DMS 273 (cell line): ENCODE data around the gene NDUFS8.

Experiments
- DNase-seq: peaks from one replicate; lab custom pipeline; 2025; ENCODE audit not compliant: unreplicated experiment; lab: John Stamatoyannopoulos, UW

The NDUFS8 gene

DNA sequence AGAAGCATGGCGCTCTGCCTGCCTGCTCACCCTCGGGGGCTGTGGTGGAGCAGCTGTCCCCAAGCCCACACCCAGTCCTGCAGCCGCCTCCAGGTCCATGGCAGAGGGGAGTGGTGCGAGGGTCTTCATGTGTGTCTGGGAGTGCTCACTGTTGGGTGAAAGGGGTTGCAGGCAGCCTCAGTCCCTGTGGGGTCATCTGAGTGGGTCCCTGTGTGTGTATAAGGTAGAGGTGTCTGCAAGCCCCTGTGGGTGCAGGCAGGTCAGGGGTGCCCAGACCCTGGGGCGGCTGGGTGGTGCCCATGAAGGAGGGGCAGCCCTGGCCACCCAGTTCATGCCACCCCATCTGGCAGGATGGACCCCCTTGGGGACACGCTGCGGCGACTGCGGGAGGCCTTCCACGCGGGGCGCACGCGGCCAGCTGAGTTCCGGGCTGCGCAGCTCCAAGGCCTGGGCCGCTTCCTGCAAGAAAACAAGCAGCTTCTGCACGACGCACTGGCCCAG lies 15.5 kb upstream of the NDUFS8 start:
- no peak for DNase-seq

DNA sequence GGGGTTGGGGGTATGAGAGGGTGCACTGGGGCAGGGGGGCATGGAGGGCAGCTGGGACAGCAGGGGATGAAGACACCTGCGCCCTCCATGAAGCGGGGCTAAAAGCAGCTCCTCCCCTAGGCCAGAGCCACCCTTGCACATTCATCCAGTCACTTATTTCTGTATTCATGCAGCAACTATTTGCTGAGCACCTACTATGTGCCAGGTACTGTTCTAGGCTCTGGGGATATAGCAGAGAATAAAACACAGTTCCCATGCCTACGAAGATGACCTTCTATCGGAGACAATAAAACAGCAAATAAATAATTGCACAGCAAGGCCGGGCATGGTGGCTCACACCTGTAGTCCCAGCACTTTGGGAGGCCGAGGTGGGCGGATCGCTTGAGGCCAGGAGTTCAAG lies 15.0 kb upstream of the NDUFS8 start:
- DNase-seq = no peak

DNA sequence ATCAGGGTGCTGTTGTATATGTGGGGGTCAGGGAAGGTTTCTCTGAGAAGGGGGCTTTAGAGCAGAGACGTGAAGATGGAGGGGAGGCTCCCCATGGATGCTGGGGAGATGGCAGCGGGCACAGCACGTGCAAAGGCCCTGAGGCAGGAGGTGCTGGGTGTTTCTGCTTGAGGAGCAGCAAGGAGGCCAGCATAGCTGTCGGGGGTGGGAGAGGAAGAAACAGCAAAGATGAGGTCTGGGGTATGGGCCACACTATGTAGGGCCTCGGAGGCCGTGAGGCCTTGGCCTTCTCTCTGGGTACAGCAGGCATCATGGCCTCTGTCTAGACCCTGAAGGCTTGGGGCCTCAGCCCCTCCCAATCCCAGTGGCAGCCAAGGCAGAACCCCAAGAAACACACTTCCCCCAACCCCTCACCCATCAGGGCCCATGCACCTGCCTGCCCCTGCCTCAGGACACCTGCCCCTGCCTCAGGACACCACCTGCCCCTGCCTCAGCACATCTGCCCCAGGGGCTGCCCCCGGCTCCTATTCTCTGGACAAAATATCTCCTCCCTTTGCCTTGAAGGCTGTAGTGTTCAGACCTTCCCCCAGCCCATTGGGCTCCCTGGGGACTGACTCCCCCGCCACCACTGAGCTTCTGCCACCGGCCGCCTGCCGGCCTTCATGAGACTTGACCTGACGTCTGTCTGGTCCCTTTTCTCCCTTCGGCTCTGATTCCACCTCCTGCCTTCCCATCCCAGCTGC lies 14.1 kb upstream of the NDUFS8 start:
- peak; percentile 56 for DNase-seq

DNA sequence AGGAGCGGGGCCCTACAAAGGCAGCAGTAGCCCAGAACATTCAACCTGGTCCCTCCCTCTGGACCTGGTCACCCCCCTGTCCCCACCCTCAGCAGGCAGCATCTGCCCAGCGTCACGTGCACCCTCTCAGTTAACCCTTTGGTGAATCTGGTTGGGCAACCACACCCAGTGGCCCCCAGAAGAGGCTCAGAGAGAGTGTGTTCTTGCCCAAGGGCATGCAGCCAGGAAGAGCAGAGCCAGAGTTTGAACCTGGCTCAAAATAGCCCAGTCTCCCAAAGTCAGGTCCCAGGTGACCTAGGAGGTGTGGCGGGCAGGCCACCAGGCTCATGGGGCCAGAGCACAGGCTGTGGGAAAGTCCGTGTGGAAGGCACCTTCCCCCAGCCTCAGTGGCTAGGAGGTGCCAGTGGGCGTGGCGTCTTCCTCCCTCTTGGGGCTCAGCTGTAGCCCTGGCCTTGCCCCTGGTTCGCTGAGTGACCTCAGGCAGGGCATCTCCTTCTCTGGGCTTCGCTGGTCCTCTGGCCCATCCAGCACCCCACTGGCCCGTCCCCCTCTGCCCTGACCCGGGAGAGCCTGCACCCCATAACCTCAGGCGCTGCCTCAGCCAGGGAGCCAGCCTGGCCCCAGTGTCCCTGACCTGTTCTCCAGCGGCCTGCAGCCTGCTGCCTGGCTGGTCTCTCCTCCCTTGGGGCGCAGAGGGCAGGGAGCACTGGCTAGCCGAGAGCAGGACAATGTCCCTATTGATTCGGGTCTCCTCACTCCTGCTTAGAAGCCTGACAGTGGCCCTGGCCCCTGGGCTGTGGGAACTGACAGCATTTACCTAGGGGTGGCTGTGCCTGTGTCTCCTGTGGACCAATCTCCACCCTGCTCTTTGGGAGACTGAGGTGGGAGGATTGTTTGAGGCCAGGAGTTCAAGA lies 13.3 kb upstream of the NDUFS8 start:
- peak; percentile 56 for DNase-seq

DNA sequence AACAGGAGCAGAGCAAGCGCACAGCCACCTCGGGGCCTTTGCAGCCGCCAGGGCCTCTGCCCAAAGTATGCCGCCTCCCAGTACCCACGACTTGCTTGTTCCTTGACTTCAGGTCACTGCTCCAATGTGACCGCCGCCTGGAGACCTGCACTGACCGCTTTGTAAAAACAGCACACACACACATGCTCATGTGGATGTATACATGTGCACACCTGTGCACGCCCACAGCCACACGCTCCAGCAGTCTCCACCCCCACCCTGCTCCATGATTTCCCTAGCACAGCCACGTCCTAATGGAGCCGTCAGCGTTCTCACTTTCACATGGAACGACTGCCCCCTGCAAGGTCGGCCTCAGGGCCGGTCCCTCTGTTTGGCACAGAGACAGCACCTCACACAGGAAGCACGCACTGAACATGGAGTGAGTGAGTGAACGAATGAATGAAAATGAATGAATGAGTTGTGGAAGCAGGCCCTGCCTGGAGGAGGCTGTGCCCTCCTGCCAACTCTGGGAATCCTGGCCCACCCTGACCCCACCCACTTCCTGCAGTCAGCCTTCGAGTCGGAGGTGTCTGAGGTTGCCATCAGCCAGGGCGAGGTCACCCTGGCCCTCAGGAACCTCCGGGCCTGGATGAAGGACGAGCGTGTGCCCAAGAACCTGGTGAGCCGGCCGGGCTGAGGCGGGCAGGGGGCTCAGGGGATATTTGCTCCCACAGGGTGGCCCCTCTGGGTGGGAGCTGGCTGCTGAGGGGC lies 12.3 kb upstream of the NDUFS8 start:
- no peak for DNase-seq

DNA sequence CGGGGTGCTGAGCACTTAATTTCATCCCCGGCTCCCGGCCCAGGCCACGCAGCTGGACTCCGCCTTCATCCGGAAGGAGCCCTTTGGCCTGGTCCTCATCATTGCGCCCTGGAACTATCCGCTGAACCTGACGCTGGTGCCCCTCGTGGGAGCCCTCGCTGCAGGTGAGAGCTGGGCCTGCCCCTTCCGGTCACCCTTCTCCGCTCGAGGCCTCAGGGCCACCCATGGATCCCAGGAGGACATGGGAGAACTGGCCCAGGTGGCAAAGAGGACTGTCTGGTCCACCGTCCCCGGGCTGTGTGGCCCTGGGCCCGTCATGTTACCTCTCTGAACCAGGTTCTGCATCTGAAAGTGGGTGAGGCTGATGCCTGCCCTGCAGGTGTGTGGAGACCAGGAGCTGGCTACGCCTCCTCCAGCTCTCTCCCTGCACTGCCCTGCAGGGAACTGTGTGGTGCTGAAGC lies 11.7 kb upstream of the NDUFS8 start:
- DNase-seq = no peak

DNA sequence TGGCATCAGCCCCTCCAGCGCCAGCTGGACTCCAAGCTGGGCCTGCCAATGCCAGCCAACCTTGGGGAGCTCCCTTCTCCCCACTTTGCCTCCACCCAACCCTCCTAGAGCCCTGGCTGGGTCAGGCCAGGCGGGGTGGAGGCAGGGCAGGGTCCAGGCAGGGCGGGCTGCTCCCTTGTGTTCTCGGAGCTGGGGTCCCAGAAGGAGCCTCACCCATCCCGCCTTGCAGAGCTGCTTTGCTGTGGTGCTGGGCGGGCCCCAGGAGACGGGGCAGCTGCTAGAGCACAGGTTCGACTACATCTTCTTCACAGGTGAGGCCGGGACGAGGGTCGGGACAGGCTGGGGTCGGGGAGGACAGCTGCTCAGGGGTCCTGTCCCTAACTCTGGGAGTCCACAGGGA lies 11.0 kb upstream of the NDUFS8 start:
- DNase-seq = no peak

DNA sequence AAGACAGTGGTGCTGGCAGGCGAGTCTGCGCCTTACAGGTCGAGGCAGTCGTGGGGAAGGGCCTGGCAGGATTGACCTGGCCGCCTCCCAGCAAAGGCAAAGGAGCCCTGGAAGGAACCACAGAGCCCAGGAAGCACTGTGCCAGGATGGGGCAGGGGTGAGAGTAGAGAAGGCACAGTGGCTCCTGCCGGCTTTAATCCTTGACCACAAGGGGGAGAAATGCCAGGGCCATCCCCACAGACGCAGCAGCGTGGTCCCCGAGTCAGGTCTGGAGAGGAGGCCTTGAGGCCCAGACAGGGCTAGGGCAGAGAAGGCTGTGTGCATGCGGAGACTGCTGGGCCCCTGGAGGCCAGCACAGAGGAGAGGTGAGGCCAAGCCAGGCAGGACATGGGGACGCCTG lies 9.9 kb upstream of the NDUFS8 start:
- DNase-seq = peak; percentile 56

DNA sequence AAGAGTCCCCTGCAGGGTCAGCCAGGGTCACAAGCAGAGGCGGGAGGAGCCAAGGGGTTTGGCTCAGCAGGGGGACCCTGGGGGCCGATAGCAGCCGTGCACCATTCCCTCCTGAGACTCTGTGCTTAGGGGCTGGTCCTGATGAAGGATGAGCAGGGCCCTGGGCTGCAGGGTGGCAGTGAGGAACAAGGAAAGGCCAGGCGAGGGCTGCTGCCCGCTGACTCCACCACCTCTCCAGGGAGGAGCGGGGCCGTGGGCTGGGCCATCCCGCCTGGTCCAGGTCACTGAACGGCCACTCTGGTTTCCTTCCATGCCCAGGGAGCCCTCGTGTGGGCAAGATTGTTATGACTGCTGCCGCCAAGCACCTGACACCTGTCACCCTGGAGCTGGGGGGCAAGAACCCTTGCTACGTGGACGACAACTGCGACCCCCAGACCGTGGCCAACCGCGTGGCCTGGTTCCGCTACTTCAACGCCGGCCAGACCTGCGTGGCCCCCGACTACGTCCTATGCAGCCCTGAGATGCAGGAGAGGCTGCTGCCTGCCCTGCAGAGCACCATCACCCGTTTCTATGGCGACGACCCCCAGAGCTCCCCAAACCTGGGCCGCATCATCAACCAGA lies 9.2 kb upstream of the NDUFS8 start:
- DNase-seq = no peak

DNA sequence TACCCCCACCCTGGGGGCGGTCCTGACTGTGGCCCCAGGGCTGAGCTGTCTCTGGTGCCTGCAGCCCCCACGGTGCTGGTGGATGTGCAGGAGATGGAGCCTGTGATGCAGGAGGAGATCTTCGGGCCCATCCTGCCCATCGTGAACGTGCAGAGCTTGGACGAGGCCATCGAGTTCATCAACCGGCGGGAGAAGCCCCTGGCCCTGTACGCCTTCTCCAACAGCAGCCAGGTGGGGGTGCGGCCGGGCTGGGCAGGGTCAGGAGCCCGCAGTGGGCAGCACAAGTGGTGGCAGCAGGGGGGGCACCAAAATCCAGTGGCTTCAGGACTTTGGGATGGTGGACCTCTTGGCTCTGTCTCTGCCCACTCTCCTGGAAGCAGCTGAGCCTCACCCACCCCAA lies 8.0 kb upstream of the NDUFS8 start:
- no peak for DNase-seq

DNA sequence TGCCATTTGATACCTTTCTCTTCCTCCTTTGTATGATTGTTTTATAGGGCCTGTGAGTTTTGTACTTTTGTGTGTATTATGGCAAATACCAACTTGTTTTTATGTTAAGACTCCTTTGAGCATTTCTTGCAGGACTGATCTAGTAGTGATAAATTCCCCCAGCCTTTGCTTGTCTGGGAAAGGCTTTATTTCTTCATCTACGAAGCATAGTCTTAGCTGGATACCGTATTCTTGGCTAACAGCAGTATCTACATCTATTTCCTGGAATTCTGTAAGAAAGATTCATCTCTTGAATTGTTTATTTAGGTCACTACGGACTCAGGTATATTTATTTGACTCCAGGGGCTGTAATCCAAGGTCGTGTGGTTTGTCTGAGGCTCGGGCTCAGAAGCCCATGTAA lies 6.0 kb upstream of the NDUFS8 start:
- no peak for DNase-seq

DNA sequence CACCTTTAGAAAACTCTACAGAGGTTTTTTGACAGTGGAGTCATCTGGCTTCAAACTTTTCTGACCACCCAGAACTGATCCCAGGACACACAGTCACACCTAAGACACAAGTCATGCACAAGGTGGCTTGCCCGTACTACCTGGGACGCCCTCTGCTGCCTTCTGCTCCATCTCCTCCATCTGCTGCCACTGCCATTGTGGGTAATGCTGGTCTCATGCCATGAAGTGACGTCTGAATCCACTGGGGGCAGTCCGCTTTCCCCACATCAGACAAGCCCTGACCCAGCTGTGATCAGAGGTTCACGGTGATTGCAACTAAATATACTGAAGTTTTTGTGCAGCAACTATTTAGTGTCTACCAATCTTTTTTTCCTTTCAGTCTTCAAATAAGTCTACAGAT lies 5.4 kb upstream of the NDUFS8 start:
- peak; percentile 58 for DNase-seq

DNA sequence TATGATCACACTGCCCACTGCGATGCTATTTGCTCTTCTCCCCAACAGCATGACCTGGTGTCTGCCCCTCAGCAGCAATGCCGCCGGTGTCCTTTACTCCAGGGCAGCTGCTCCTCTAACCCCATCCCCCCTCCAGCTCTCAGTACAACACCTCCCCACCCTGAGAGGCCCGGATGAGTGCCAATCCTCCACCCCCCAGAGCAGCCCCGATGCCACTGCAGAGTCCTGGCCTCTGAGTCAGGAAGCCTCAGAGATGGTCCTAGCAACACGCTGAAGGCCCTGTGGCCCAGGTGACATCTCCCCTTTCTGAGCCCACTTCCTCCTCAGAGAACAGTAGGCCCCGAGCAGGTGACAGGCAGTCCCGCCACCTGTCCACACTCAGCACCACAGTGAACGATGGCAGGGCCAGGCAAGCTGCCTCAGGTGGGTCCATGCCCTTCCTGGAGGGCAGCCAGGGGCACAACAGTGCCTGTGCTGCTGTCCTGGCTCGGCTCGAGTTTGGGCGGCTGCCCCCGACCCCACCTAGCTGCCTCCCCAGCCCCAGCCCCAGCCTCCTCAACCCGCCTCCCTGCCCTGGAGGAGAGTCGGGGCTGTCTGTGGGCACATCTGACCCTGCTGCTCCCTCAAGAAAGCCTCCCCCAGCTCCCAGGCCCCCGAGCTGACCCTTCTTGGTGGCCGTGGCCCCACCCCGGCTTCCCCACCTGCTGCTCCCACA lies 3.9 kb upstream of the NDUFS8 start:
- no peak for DNase-seq

DNA sequence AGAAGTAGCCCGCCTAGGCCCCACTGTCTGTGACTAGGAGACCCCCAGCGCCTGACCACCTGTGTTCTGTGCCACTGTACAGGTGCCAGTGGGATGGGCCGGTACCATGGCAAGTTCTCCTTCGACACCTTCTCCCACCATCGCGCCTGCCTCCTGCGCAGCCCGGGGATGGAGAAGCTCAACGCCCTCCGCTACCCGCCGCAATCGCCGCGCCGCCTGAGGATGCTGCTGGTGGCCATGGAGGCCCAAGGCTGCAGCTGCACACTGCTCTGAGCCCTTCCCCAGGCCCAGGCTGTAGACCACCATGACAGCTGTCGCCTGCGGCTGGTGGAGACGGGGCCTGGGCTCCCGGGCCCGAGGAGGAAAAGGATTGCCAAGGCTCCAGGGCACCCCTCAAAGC lies 2.8 kb upstream of the NDUFS8 start:
- no peak for DNase-seq

DNA sequence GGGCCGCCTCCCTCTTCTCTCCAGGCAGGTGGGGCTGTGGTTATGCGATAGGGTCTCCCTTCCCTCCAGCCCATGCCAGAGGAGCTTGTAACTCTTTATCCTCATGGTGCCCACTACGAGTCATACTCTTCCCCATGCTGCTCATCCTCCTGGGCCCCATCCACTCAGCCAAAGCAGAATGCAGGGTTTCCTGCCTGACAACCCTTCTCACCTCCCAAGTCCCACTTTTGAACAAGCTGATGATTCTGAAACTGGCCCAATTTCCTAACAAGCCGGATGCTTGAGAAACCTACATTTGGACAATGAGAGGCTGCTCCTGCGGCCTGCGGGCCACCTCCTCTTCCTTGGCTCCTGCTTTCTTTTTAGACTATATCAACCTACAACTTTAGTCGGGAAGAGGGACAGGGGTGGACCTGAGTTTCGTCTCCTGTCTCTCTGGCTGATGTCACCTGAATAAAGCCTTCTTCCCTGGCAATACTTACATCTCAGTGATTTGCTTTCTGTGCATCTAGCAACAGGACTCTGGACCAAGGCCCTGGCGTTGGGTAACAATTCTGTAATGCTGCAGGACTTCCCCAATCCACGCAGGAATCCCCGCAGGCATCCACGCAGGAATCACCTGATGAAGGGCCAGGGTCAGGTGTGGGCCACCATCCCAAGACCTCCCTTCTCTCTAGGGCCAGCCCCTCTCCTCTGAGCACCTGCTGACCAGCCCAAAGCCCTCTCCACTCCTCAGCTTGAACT lies 1.5 kb upstream of the NDUFS8 start:
- DNase-seq = no peak

DNA sequence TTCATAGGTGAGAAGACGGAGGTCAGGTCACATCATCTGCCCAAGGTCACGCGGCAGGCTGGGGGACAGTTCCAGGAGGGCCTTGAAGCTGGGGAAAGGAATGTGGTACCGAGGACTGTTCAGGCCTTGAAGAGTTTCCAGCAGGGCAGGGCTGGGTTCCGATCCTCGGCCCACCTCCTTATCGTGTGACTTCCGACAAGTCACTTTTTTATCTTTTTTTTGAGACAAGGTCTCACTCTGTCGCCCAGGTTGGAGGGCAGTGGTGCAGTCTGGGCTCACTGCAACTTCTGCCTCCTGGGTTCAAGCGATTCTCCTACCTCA lies 623 bp downstream of the NDUFS8 start:
- no peak for DNase-seq

DNA sequence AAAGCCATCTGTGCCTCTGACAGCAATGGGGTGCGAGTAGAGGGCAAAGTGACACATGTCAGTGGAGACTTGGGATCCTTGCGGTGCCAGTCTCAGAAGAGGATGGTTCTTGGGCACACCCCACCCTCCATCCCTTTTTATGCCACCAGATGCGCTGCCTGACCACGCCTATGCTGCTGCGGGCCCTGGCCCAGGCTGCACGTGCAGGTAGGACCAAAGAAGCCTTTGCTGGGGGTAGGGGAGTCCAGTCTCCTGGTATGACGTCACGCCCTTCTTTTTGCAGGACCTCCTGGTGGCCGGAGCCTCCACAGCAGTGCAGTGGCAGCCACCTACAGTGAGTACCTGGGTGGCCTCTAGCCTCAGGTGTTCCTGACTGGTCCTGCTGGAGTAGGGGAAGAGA lies 1.5 kb downstream of the NDUFS8 start:
- DNase-seq = no peak

DNA sequence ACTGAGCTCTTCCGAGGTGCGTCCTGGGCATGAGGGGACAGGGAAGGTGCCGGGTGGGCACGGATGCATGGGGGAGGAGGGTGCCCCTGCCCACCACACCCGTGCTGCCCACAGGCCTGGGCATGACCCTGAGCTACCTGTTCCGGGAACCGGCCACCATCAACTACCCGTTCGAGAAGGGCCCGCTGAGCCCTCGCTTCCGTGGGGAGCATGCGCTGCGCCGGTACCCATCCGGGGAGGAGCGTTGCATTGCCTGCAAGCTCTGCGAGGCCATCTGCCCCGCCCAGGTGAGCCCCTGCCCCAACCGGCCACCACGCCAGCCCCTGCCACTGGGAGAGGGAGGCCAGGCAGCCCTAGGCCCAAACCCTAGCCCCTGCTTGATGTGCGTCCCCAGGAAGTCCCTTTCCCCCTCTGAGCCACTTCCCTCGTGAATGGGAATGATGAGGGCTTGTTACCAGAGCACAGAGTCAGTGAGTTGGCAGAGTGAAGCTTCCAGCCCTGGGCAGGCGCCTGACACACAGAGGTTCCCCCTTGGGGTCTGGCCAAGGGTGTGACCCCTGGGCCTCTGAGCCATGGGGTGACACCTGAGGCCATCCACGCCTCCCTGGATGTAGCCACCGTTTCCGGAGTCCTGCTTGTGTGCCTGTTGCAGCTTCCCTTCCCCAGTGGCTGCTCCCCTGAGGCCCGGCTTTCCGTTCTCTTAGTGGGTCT lies 2.7 kb downstream of the NDUFS8 start:
- DNase-seq = no peak

DNA sequence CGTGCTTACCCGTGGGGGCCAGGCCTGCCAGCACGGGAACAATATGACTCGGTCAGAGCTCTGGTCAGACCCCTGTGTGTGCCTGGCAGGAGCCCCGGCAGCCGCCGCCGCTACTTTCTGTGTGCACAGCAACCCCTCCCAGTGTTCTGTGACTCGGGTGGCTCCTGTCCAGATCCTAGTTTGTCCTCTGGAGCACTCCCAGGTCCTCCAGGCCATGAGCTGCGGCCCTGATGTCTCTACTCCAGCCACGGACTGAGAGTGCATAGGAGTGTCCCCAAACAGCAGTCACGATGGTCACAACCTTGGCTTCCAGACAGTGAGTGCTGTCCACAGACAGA lies 3.2 kb downstream of the NDUFS8 start:
- DNase-seq = no peak
